Thyroid gland (tissue), 4 donors: Measurements from ENCODE around the gene RPTOR.

Experiments used
- POLR2A ChIP-seq, 2 donors: fragments of 450-650 bp; IDR thresholded peaks; one replicate each; pipeline ENCODE4 v1.6.1; 2017; ENCODE audit warnings: antibody characterized with exemption in 2 of 2, mild to moderate bottlenecking in 2 of 2, moderate library complexity in 1 of 2
- TF ChIP-seq, protein P1 (sequence below), 6 experiments: fragments of 200-600 bp in 3 of 6; fragments of 450-650 bp in 3 of 6; sonication (generic) in 3 of 6; IDR thresholded peaks; one replicate each; pipeline ENCODE4 v1.5.1; 2016 to 2019; ENCODE audit warnings: antibody characterized with exemption in 6 of 6, mild to moderate bottlenecking in 2 of 6, inconsistent platforms in 1 of 6, moderate library complexity in 1 of 6

DNA sequence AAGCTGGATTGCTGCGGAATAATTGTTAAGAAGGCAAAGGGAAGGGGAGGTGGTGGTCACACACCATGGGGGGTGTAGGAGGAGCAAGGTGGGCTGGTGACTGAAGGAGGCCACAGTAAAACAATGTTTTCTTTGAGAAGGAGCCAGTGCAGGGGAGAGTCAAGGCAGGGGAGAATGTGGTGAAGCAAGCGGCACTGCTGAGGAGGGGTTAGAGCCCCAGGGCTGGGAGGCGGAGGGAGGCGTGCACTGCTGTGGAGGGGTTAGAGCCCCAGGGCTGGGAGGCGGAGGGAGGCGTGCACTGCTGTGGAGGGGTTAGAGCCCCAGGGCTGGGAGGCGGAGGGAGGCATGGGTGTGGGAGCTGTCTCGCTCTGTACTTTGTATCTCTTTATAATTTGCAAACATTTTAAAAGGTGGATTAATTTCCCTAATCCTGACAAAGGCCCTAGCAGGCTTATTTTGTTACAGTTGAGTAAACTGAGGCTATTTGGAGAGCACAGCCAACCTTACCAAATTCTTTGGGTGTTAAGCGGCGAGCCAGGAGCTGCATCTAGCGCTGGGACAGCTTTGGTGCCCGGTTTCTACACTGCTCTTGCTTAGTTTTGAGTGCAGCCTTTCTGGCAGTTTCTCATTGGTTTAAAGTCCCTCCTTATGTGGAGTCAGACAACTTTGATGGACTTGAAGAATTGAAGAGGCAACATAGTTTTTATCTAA is 20.9 kb downstream of the RPTOR start:
- TF ChIP-seq POLR2A (IDR thresholded peaks at IDR 0.05): no peak
- TF ChIP-seq, protein P1, sequence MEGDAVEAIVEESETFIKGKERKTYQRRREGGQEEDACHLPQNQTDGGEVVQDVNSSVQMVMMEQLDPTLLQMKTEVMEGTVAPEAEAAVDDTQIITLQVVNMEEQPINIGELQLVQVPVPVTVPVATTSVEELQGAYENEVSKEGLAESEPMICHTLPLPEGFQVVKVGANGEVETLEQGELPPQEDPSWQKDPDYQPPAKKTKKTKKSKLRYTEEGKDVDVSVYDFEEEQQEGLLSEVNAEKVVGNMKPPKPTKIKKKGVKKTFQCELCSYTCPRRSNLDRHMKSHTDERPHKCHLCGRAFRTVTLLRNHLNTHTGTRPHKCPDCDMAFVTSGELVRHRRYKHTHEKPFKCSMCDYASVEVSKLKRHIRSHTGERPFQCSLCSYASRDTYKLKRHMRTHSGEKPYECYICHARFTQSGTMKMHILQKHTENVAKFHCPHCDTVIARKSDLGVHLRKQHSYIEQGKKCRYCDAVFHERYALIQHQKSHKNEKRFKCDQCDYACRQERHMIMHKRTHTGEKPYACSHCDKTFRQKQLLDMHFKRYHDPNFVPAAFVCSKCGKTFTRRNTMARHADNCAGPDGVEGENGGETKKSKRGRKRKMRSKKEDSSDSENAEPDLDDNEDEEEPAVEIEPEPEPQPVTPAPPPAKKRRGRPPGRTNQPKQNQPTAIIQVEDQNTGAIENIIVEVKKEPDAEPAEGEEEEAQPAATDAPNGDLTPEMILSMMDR (IDR thresholded peaks at IDR 0.05): no peak
